ENCODE results near the gene KDM4C. TPM values are rescaled to one million over a fixed set of nuclear protein-coding genes. Genes with fewer than 3 reads are reported as not detected.

KDM4C gene
- total and polyA plus RNA-seq, 2 of the 13 experiments (the other 11 are each of a cell fraction or from before 2014, with no cell fraction given): 19.4 to 23.6 TPM

DNA sequence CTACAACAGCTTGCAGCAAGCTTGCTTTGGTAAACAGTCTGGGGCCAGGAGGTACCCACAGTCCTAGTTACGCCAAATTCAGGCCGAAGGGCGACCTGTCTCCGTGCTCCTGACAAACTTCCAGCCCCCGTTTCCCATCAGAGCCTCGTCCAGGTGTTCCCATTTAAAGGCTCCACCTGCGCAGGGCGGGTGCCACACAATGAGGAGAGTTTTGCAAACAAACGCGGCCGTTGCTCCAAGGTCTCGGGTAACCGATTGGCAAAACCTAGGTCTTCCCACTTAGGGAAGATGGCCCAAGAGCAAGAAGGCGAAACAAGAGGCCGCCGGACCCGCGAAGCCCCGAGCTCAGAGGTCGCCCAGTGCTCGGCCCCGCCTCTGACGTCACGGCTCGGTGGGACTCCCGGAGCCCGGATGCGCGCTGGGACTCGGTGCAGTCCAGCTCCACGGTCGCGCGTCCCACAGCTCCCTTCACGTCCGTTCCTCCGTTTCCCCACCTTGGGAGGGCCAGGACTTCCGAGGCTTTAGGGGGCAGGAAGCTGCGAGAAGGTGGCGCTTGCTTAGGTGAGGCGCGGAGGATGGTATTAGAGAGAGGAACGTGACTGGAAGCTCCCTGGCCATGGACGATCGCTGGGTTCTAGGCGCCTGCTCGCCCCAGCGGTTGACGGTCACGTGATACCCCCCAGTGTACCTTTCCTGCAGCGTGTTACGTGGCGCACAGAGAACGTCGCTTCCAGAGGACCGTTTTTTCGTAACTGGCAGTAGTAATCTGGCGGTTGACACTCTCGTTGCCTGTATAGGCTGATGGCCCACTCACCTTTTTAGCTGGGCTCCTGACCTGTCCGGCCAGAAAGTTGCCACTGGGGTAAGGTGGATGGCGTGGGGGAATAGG lies 41.8 kb upstream of the KDM4C start (continued):
- TF ChIP-seq, protein P1, sequence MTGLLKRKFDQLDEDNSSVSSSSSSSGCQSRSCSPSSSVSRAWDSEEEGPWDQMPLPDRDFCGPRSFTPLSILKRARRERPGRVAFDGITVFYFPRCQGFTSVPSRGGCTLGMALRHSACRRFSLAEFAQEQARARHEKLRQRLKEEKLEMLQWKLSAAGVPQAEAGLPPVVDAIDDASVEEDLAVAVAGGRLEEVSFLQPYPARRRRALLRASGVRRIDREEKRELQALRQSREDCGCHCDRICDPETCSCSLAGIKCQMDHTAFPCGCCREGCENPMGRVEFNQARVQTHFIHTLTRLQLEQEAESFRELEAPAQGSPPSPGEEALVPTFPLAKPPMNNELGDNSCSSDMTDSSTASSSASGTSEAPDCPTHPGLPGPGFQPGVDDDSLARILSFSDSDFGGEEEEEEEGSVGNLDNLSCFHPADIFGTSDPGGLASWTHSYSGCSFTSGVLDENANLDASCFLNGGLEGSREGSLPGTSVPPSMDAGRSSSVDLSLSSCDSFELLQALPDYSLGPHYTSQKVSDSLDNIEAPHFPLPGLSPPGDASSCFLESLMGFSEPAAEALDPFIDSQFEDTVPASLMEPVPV (CRISPR knock-in tag; IDR thresholded peaks at IDR 0.05): peak; percentile 72
- peak; percentile 82 for TF ChIP-seq ZNF749 (CRISPR knock-in tag; IDR thresholded peaks at IDR 0.05; ENCODE audit: borderline replicate concordance)
- TF ChIP-seq XRCC5 (optimal IDR thresholded peaks at IDR 0.05; ENCODE audit: low read length): peak; percentile 79
- no peak for TF ChIP-seq NFRKB (IDR thresholded peaks at IDR 0.05)
- peak; percentile 85 for TF ChIP-seq ZNF350 (CRISPR knock-in tag; IDR thresholded peaks at IDR 0.05; ENCODE audit: borderline replicate concordance, low read depth)
- TF ChIP-seq KAT2B (IDR thresholded peaks at IDR 0.05; ENCODE audit: borderline replicate concordance, low read depth, low read length): no peak
- no peak for TF ChIP-seq FLYWCH1 (CRISPR knock-in tag; IDR thresholded peaks at IDR 0.05)
- peak; percentile 15; the same call in 1 of the 2 replicates for TF ChIP-seq ZNF263 (CRISPR knock-in tag; IDR thresholded peaks at IDR 0.05)
- TF ChIP-seq, protein P2, sequence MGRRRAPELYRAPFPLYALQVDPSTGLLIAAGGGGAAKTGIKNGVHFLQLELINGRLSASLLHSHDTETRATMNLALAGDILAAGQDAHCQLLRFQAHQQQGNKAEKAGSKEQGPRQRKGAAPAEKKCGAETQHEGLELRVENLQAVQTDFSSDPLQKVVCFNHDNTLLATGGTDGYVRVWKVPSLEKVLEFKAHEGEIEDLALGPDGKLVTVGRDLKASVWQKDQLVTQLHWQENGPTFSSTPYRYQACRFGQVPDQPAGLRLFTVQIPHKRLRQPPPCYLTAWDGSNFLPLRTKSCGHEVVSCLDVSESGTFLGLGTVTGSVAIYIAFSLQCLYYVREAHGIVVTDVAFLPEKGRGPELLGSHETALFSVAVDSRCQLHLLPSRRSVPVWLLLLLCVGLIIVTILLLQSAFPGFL (CRISPR knock-in tag; IDR thresholded peaks at IDR 0.05): no peak
- TF ChIP-seq ZNF329 (CRISPR knock-in tag; IDR thresholded peaks at IDR 0.05; ENCODE audit: low read depth): 0 out of 2 replicates have a peak, but pooled peaks have one; percentile 47
- TF ChIP-seq MAF1 (CRISPR knock-in tag; IDR thresholded peaks at IDR 0.05; ENCODE audit: borderline replicate concordance): no peak; the same call in 1 of the 2 replicates
- TF ChIP-seq IRF2 (CRISPR knock-in tag; IDR thresholded peaks at IDR 0.05): no peak
- TF ChIP-seq EP300 (IDR thresholded peaks at IDR 0.05; ENCODE audit: low read depth in 2 of 2, low read length in 2 of 2): no peak
- TF ChIP-seq EP300 (CRISPR knock-in tag; IDR thresholded peaks at IDR 0.05; ENCODE audit: borderline replicate concordance): peak; percentile 68; the same call in 1 of the 2 replicates
- no peak for TF ChIP-seq KDM5A (IDR thresholded peaks at IDR 0.05; ENCODE audit: borderline replicate concordance, low read length)
- peak; percentile 45; the same call in 1 of the 2 replicates for TF ChIP-seq ATF7-NPFF (CRISPR knock-in tag; IDR thresholded peaks at IDR 0.05; ENCODE audit: low read depth)
- peak; percentile 60; the same call in 1 of the 2 replicates for TF ChIP-seq ZNF616 (CRISPR knock-in tag; IDR thresholded peaks at IDR 0.05; ENCODE audit: low read depth)
- TF ChIP-seq, protein P3, sequence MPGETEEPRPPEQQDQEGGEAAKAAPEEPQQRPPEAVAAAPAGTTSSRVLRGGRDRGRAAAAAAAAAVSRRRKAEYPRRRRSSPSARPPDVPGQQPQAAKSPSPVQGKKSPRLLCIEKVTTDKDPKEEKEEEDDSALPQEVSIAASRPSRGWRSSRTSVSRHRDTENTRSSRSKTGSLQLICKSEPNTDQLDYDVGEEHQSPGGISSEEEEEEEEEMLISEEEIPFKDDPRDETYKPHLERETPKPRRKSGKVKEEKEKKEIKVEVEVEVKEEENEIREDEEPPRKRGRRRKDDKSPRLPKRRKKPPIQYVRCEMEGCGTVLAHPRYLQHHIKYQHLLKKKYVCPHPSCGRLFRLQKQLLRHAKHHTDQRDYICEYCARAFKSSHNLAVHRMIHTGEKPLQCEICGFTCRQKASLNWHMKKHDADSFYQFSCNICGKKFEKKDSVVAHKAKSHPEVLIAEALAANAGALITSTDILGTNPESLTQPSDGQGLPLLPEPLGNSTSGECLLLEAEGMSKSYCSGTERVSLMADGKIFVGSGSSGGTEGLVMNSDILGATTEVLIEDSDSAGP (CRISPR knock-in tag; IDR thresholded peaks at IDR 0.05; ENCODE audit: borderline replicate concordance): peak; percentile 85
- TF ChIP-seq, protein P4, sequence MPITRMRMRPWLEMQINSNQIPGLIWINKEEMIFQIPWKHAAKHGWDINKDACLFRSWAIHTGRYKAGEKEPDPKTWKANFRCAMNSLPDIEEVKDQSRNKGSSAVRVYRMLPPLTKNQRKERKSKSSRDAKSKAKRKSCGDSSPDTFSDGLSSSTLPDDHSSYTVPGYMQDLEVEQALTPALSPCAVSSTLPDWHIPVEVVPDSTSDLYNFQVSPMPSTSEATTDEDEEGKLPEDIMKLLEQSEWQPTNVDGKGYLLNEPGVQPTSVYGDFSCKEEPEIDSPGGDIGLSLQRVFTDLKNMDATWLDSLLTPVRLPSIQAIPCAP (CRISPR knock-in tag; IDR thresholded peaks at IDR 0.05; ENCODE audit: low read depth): no peak
- 0 out of 2 replicates have a peak, but pooled peaks have one; percentile 36 for TF ChIP-seq ZFP41 (CRISPR knock-in tag; IDR thresholded peaks at IDR 0.05; ENCODE audit: borderline replicate concordance)
- TF ChIP-seq KDM5B (CRISPR knock-in tag; IDR thresholded peaks at IDR 0.05; ENCODE audit: borderline replicate concordance): peak; percentile 93
- TF ChIP-seq NR2C2 (CRISPR knock-in tag; IDR thresholded peaks at IDR 0.05; ENCODE audit: borderline replicate concordance): no peak
- TF ChIP-seq ATAD3A (CRISPR knock-in tag; IDR thresholded peaks at IDR 0.05): no peak
- TF ChIP-seq ZNF768 (CRISPR knock-in tag; IDR thresholded peaks at IDR 0.05): peak; percentile 68; the same call in 1 of the 2 replicates
